Bronchial epithelial cell (primary cell): ENCODE data around the gene NAAA. TPM values are rescaled to one million over a fixed set of nuclear protein-coding genes. Genes with fewer than 3 reads are reported as not detected.

Experiments used
- DNase-seq: peaks from one replicate; pipeline ENCODE4 v3.0.0-alpha.2; 2010; ENCODE audit warnings: low read depth
- FAIRE-seq: peaks from 2 replicates; lab custom pipeline; 2011; peaks lifted over from hg19 to GRCh38; lab: Jason Lieb, UNC
- H3K27me3 ChIP-seq: 2 replicates; pipeline ENCODE4 v1.5.1; 2011; ENCODE audit warnings: low read length; ENCODE audit not compliant: control insufficient read depth, insufficient read depth
- H3K36me3 ChIP-seq: 2 replicates; pipeline ENCODE4 v1.5.1; 2011; ENCODE audit warnings: low read length; ENCODE audit not compliant: control insufficient read depth, insufficient read depth
- H3K4me3 ChIP-seq: 2 replicates; pipeline ENCODE4 v1.5.1; 2011; ENCODE audit warnings: mild to moderate bottlenecking, low read depth, low read length, control low read depth
- CTCF ChIP-seq: IDR thresholded peaks from 2 replicates; pipeline ENCODE4 v1.5.1; 2011; ENCODE audit warnings: mild to moderate bottlenecking, moderate library complexity, low read length, control low read depth, inconsistent platforms; ENCODE audit not compliant: insufficient read depth, severe bottlenecking
- total RNA-seq: library from RNA; depleted of rRNA; stranded (reverse); fragments of >200 nt; gene quantifications from 2 replicates; pipeline ENCODE4 v1.2.1, GENCODE V29; 2014

Gene NAAA
- total RNA-seq, 1 donor from 2014 or later, result 26.9 TPM

DNA sequence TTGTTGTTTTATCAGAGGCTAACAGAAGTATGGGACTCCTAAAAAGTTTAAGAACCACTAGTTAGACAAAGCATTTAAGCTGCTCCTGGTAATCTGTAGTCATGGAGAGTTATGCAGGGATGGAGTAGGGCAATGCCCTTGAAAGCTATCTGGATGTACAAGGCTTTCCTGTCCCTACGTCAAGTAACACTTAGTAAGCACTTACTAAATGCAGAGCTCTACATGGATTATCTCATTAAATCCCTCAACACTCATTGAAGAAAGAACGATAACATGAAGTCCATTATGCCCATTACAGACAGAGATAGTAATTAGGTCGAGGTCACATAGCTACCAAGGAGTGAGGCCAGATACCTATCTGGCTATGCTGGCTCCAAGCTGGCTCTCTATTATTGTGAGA is 71.7 kb downstream of the NAAA start:
- DNase-seq, result no peak
- no peak for FAIRE-seq
- TF ChIP-seq CTCF, result no peak

GRCh38 chr4:75867130-75867529 is 73.7 kb downstream of the NAAA start:
- FAIRE-seq (no peak), DNase-seq (no peak)
- no peak overlapping the region for H3K4me3 ChIP-seq
- TF ChIP-seq CTCF, result no peak
- H3K36me3 ChIP-seq, result no peaks in the 10 kb centered on the region
- H3K27me3 ChIP-seq, result peaks cover 2% of the 10 kb centered on the region

More for the DNA sequence above, 71.7 kb downstream of the NAAA start:
- H3K4me3 ChIP-seq, result no peak overlapping the region
- peaks cover 2% of the 10 kb centered on the region for H3K27me3 ChIP-seq
- H3K36me3 ChIP-seq, result no peaks in the 10 kb centered on the region

Other genes starting within 250 kb of the NAAA start
- gene USO1, start 216.4 kb downstream of the NAAA start, total RNA-seq, result 74.6 and 89.5 TPM in 2 replicates
- under 0.01 TPM in 1 of 2 replicates, not detected in the other for gene PPEF2, start 38.6 kb downstream of the NAAA start, total RNA-seq
- gene SDAD1, start 49.9 kb upstream of the NAAA start, total RNA-seq, result 21.8 and 30.3 TPM in 2 replicates
- gene CXCL9, start 66.5 kb upstream of the NAAA start, total RNA-seq, result not detected in 2 replicates
- gene CXCL10, start 82.5 kb upstream of the NAAA start, total RNA-seq, result 0.13 TPM in 1 of 2 replicates, not detected in the other
- not detected in 2 replicates for gene CXCL11, start 95.1 kb upstream of the NAAA start, total RNA-seq
- gene ART3, start 133.7 kb upstream of the NAAA start, total RNA-seq, result under 0.01 TPM in 1 of 2 replicates, not detected in the other
- gene NUP54, start 207.4 kb upstream of the NAAA start, total RNA-seq, result 33.9 and 62.4 TPM in 2 replicates